Measurements from ENCODE around the gene CARHSP1. TPM values are rescaled to one million over a fixed set of nuclear protein-coding genes. Genes with fewer than 3 reads are reported as not detected.
"Not testable (repeated sequence)": the region's sequence is repeated elsewhere in the genome, so short reads cannot be mapped to it uniquely, and the experiment has no call there.

CARHSP1 gene
- total RNA-seq: 68.8 TPM

DNA sequence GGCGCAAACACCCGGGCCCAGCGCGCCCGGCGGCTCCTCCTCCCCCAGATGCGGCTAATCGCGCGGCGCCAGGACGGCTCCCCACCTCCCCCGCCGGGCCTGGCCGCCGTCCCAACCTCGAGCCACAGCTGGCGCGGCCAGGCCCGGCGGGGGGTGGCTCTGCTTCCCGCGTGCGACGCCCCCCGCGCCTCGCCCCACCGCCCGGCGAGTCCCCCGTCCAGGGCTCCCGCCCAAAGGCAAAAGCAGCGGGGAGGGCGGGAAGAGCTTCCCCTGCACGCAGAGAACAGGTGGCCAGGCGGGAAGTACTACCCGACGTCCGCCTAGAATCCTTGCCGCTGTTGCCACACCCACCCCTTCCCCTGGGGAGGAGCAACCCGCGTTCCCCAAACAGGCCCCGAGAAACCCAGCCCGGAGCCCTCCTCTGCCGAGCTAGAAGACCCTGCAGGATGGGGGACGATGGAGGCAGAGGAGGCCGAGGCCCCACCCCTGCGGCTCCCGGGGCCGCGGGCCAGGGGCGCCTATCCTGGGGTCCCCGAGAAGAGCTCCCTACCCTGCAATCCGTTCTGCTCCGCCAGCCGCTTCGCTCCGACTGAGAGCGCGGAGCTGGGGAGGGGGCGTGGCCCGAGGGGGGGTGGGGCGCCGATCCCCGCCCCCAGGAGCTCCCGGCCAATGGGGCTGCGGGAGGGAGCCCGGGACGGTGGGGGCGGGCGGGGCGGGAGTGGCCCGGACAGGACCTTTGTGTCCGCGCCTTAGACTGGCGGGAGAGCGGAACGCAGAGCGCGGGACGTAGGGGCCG, at the start of gene CARHSP1:
Gene CARHSP1 (minus strand): TSS at position 591 of the 796 bp plus-strand sequence. CDS start 9,678 bp downstream, outside the sequence.
- DNase-seq (ENCODE audit: low spot score): peak; percentile 74

GRCh38 chr16:8917336-8917735, 48.5 kb upstream of the CARHSP1 start:
- DNase-seq (ENCODE audit: low spot score): not testable (repeated sequence)

- no peak for DNase-seq (ENCODE audit: low spot score)
Observed at GRCh38 chr16:8916541-8917225, 47.9 kb upstream of the CARHSP1 start.

GRCh38 chr16:8915722-8916301, 47.0 kb upstream of the CARHSP1 start:
- no peak for DNase-seq (ENCODE audit: low spot score)

GRCh38 chr16:8914098-8914497, 45.3 kb upstream of the CARHSP1 start:
- no peak for DNase-seq (ENCODE audit: low spot score)

DNA sequence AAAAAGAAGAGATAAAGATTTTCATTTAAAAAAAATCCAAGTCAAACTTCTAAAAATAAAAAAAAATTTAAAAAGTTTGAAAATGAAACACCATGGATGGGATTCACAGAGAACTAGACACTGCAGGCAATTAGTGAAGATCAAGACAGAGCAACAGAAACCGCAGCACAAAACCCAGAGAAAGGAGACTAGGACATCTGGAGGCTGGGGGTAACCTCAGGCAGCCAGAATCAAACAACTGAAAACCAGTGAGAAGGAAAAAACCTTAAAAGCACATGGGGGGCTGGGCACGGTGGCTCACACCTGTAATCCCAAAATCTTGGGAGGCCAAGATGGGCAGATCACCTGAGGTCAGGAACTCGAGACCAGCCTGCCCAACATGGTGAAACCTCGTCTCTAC, 44.0 kb upstream of the CARHSP1 start:
- DNase-seq (ENCODE audit: low spot score): no peak

DNA sequence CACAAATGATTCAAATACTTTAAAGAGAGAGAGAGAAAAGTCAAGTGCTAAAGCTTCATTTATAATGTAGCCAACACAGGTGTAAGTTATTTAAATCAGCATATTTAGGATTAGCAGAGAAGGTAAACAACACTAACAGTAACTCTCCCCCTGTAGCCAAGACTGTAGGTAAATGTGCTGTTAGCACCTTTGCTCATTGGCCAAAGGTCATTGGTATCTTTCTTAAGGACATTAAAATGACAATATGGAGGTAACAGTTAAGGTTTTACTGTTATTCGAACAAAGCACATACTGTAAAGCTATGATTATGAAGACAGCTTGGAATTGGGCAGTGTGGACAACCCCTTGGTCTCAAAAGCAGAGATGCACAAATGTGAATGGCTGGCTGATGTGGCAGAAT, 42.0 kb upstream of the CARHSP1 start:
- no peak for DNase-seq (ENCODE audit: low spot score)

GRCh38 chr16:8908810-8909468, 40.1 kb upstream of the CARHSP1 start:
- no peak for DNase-seq (ENCODE audit: low spot score)

GRCh38 chr16:8907096-8907495, 38.3 kb upstream of the CARHSP1 start:
- no peak for DNase-seq (ENCODE audit: low spot score)

- DNase-seq (ENCODE audit: low spot score): no peak
Observed at GRCh38 chr16:8905795-8906591, 37.2 kb upstream of the CARHSP1 start.

- no peak for DNase-seq (ENCODE audit: low spot score)
Observed at GRCh38 chr16:8905168-8905762, 36.5 kb upstream of the CARHSP1 start.

GRCh38 chr16:8904018-8904430, 35.2 kb upstream of the CARHSP1 start:
- no peak for DNase-seq (ENCODE audit: low spot score)

DNA sequence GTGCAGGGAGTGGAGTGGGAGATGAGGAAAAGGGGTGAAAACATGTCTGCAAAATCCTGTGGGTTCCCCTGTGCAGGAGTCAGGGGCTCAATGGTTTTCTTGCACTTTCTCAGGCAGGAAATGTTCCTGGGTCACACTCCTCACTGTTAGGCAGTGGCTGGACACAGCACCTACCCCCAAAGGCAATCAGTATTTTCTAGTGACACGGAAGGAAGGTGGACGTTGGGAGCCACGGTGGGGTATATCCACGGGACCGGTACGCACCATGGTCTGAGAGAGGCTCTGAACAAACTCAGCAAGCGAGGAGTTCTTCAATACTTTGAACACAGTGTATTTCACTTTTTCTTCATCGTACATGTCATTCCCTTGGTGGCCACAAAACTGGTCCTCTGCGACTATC, 34.2 kb upstream of the CARHSP1 start:
- DNase-seq (ENCODE audit: low spot score): no peak

GRCh38 chr16:8901320-8901861, 32.6 kb upstream of the CARHSP1 start:
- DNase-seq (ENCODE audit: low spot score): no peak

GRCh38 chr16:8900343-8900742, 31.5 kb upstream of the CARHSP1 start:
- DNase-seq (ENCODE audit: low spot score): no peak

DNA sequence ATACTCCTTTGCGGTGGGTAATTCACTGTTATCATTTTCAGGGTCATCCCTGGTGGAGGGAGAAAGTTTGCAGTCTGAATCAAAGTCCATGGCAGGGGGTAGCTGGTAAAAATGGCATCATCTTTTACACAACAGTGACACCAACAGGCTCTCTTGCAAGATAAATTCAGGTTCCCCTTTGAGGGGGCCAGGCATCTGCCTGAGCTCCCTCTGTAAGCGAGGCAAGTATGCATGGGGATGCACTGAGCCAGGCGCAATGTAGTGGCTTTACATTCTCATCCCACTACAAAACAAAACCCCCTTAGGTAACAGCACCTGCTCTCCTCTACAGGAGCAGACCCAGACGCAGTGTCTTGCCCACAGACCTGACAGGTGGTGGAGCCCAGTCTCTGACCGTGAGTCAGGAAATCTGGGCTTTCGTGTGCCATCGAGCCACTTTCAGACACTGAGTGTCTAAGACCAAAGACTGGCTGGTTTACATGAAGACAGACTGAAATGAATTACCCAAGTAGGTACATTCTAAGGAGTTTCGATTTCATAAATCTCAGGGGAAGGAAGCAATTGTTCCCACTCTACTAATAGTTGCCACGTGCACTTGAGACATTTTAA, 31.0 kb upstream of the CARHSP1 start:
- DNase-seq (ENCODE audit: low spot score): no peak

- no peak for DNase-seq (ENCODE audit: low spot score)
Observed at GRCh38 chr16:8898660-8899318, 30.0 kb upstream of the CARHSP1 start.

GRCh38 chr16:8894736-8895334, 26.0 kb upstream of the CARHSP1 start:
- DNase-seq (ENCODE audit: low spot score): no peak

GRCh38 chr16:8893976-8894690, 25.3 kb upstream of the CARHSP1 start:
- DNase-seq (ENCODE audit: low spot score): no peak

All from mucosa of gallbladder (tissue), 1 donor.